Measurements from ENCODE around the gene GLTP.
"Not testable (repeated sequence)": the region's sequence is repeated elsewhere in the genome, so short reads cannot be mapped to it uniquely, and the experiment has no call there.

The GLTP gene

DNA sequence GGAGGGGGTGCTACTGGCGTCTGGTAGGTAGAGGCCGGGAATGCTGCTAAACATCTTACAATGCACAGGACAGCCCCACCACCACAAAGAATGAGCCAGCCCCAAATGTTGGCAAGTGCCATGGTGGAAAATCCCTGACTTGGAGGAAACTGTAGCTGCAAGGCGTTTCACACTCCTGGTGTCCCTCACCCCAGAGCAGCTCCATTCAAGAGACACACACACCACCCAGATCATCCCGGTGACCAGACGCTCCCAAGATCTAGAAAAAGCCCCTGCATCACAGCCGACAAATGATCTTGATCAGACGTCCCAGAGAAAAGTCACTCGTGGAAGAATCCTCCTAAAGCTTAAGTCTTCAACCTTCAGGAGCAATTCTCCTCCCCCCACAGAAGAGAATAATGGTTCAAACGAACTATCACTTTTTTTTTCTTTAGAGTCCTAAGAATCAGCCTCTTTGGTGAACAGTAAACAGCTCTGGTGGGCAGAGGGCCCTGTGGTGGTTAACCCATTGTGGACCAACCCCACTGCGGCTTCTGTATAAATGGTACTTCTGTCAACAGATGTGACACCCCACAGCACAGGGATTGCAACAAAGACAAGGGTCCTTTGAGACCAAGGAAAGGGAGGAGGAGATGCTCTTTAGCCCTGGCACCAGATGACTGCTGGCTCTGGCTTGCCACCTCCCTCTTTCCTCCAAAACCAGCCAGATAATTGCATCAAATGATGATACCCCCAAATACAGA lies 2.7 kb downstream of the GLTP start:
- no peak for DNase-seq (ENCODE audit: low read depth)

GRCh38 chr12:109876406-109876805 lies 3.9 kb downstream of the GLTP start:
- DNase-seq (ENCODE audit: low read depth): no peak

DNA sequence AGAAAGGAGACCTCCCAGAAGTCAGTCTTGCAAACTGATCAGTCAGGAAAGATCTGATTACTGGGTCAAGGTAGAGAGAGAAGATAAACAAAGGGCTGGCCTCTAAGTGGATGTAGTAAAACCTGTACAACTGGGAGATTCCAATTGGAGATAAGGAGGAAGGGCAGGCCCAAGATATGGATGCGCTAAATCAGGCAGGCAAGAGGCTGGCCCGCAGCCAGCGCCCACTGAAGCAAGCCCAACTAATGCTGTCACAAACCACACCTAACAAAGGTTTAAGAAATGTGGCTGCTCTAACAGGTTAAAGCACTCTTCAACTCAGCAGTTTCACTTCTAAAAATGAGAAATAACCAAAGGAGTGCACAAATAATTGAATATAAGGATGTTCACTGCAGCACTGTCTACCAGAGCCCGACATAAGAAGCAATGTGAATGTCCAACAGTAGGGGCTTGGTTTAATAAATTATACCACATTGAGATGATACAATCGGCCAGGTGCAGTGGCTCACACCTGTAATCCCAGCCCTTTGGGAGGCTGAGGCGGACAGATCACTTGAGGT lies 4.7 kb downstream of the GLTP start:
- no peak for DNase-seq (ENCODE audit: low read depth)

DNA sequence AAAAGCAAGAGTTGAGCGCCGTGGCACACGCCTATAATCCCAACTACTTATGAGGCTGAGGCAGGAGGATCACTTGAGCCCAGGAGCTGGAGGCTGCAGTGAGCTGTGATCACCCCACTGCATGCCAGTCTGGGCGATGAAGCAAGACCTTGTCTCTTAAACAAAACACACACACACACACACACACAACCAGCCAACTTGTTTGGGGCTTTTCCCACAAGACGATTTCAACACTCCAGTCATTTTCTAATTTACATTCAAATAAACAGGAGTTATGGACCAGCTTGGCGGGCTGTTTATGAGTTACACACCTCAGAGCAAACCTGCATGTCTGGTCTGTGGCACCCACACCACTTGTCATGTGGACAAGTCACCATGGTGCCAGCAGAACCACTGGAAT lies 6.7 kb downstream of the GLTP start:
- peak; percentile 55 for DNase-seq (ENCODE audit: low read depth)

DNA sequence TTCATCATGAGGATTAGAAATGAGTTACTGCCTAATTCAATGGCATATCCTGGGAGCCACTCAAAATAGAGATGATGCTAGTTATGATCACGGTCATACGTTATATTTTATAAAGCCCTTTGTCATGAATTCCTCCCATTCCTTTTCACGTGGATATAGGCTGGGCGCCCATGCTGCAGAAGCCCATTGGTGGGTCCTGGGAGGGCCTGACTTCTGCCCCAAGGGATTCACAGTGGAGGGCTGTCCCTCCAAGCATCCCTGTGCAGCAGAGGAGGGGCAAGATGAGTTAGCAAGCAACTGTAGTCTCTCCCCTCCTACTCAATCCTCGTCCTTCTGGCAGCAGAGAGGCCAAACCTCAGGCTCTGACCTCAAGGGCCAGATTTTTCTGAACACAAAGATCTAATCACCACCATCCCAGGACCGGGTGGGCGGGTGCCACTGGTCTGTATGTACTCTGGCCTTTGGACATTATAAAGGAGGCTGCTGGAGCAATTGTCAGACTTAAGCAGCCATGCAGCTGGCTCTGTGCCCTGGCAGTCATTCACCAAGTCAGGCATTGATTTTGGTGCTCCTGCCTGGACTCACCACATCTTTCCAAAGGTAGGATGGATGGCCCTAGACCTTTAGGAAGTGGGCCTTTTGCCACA lies 8.6 kb downstream of the GLTP start:
- DNase-seq (ENCODE audit: low read depth): peak; percentile 21

- DNase-seq (ENCODE audit: low read depth): peak; percentile 61
Observed at GRCh38 chr12:109870648-109871047, 9.7 kb downstream of the GLTP start.

GRCh38 chr12:109868182-109869051 lies 11.9 kb downstream of the GLTP start:
- no peak for DNase-seq (ENCODE audit: low read depth)

DNA sequence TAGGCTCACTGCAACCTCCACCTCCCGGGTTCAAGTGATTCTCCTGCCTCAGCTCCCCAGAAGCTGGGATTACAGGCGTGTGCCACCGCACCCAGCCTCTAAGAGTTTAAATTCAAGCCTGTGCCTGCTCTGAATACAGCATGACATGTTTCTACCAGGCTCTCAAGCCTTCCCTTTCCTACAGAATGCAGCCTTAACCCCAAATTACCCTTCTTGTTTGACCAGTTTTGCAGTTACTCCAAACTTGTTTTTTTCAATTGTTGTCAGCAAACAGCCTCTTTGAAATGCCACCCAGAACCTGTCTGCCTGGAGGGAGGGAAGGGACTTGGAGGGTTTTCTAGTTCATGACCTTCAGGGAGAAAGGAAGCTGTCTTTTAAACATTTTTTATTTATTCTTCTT lies 15.4 kb downstream of the GLTP start:
- DNase-seq (ENCODE audit: low read depth): no peak

DNA sequence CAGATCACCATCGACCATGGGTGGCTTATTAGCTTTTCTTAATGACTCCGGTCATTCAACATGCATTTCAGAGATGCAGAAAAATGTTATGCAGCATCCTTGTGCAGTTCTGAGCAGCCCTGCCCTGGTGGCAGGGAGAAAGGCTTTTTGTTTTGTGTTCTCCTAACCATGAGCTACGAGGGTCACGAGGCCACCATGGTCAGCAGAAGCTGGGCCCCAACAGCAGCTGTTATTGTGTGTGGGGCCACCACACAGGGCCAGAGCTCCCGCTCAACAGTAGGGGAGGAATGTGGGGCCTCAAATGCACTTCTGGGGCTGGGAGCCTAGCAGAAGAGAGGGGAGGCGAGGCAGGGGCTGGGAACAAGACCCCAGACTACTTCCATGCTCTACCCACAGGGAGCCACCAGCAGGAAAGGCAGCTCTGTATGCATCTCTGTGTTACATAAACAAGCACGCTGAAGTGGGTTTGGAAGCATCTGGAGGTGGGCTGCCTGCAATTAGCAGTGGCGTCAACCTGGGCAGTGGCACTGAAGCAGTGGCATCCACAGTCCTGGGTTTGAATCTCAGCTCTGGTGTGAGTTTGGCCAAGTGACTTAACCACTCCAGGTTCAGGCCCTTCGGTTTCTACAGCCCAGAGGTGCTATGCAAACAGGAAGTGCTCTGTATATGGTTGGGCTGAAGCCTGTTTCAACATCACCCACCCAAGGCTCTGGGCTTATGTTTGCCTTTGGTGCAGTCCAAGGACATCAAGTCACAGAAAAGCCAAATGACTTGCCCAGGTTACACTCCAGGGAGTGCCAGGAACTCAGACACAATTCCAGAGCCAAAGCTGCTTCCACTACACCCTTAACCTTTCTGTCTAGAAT lies 16.3 kb downstream of the GLTP start:
- DNase-seq (ENCODE audit: low read depth): peak; percentile 82

- not testable (repeated sequence) for DNase-seq (ENCODE audit: low read depth)
Observed at GRCh38 chr12:109862491-109862890, 17.9 kb downstream of the GLTP start.

DNA sequence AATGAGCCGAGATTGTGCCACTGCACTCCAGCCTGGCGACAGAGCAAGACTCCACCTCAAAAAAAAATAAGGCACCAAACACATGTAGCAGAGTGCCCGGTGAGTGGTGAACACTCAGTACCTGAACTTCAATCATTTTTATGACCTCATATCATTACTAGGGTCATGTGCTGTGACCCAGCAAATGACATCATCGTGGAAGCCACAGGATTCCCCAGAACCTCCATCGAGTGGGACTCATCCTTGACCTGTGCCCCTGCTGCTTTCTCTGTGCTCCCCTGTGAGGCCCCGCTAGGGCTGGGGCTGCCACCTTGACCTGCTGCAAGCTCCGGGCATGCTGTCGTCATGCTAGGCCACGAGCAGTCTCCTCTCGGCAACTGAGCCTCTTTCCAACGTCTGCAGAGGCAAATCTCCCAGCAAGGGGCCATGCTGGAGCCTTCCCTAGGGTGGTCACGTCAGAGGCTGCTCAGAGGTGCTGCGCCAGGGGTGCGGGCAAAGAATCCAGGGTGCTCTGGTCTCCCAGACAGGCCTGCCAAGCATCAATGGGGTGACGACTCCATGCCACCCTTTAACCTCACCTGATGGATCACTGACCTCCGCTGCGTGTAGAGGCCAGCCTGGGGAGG lies 18.5 kb downstream of the GLTP start:
- DNase-seq (ENCODE audit: low read depth): no peak

- no peak for DNase-seq (ENCODE audit: low read depth)
Observed at GRCh38 chr12:109860977-109861376, 19.4 kb downstream of the GLTP start.

- DNase-seq (ENCODE audit: low read depth): peak; percentile 39
Observed at GRCh38 chr12:109858764-109859163, 21.6 kb downstream of the GLTP start.

- no peak for DNase-seq (ENCODE audit: low read depth)
Observed at GRCh38 chr12:109857715-109858114, 22.6 kb downstream of the GLTP start.

DNA sequence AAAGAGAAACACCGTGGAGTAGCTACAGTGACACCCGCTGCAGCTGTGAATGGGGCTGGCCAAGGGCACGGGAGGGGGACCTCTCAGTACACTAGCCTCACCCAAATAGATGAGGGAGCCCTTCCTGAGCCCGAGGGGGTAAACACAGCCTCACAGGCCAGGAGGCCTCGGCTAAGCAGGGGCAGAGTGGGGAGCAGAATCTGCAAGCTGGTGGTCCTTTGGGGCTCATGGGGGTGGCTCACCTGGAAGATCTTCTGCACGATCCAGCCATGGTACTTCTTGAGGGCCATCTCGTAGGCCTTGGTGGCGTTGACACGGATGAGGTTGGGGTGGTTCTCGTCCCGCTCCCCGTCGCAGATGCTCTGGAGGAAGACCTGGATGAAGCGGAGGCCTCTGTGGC lies 25.0 kb downstream of the GLTP start:
- no peak for DNase-seq (ENCODE audit: low read depth)

GRCh38 chr12:109850518-109850917 lies 29.8 kb downstream of the GLTP start:
- not testable (repeated sequence) for DNase-seq (ENCODE audit: low read depth)

DNA sequence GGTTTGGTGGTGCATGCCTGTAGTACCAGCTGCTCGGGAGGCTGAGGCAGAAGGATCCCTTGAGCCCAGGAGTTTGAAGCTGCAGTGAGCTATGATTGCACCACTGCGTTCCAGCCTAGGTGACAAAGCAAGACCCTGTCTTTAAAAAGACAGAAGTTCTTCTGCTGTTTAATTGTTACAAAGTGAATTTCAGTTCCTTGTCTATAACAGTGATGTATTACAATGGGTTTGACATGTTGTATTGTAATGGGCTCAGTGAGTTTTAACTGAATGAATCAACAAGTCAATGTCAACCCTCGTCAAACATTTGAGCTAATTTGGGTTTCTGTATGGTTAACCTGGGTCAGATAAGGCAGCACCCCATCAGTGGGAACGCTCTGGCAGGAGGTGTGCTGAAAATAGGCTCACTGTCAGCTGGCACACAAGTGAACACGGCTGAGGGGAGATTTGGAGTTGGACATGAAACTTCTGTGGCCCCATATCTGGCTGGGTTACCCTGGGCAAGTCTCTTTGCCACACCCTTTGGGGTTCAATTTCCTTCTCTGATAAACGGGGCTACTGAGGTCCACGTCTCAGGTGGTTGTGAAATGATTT lies 33.1 kb downstream of the GLTP start:
- DNase-seq (ENCODE audit: low read depth): no peak

DNA sequence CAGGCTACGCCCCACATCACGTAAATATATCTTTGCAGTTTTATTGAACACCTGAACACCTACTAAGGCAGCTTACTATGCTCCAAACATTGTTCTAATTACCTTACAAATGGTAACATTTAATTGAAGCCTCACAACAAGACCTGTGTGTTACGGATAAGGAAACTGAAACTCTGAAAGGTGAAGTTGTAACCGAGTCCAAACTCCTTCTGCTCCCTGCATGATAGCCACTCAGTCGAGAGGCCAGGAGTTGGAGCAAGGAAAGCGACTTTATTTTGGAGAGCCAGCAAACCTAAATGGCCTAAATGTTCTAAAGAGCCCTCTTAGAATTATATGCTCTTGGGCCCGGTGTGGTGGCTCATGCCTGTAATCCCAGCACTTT lies 34.5 kb downstream of the GLTP start:
- no peak for DNase-seq (ENCODE audit: low read depth)

GRCh38 chr12:109844983-109845823 lies 35.1 kb downstream of the GLTP start:
- peak; percentile 67 for DNase-seq (ENCODE audit: low read depth)

DNA sequence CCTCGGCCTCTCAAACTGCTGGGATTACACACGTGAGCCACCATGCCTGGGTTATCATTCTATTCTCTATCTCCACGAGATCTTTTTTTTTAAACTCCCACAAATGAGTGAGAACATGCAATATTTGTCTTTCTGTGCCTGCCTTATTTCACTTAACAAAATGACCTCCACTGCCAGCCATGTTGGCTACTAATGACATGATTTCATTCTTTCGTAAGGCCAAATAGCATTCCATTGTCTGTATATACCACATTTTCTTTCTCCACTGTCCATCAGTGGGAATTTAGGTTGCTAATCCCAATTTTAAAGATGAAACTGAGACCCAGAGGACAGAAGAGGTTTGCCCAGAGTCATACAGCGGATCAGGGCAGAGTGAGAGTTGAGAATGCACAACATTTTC lies 36.2 kb downstream of the GLTP start:
- DNase-seq (ENCODE audit: low read depth): no peak

All from iris pigment epithelial cell (primary cell).